Measurements from ENCODE around the gene CCDC40.

Gene CCDC40

GRCh38 chr17:80110927-80111701, 74.7 kb downstream of the CCDC40 start:
- in situ Hi-C loops (cut with MboI; ENCODE audit: low sequenced_read_pairs), result no loop called here

- in situ Hi-C loops (cut with MboI; ENCODE audit: low sequenced_read_pairs), result no loop called here
Measured at GRCh38 chr17:80111702-80112470, 75.4 kb downstream of the CCDC40 start.

GRCh38 chr17:80112471-80113032, 76.1 kb downstream of the CCDC40 start:
- in situ Hi-C loops (cut with MboI; ENCODE audit: low sequenced_read_pairs), result no loop called here

- in situ Hi-C loops (cut with MboI; ENCODE audit: low sequenced_read_pairs), result no loop called here
Measured at GRCh38 chr17:80113033-80113484, 76.6 kb downstream of the CCDC40 start.

GRCh38 chr17:80114758-80115157, 78.3 kb downstream of the CCDC40 start:
- in situ Hi-C loops (cut with MboI; ENCODE audit: low sequenced_read_pairs), result no loop called here

DNA sequence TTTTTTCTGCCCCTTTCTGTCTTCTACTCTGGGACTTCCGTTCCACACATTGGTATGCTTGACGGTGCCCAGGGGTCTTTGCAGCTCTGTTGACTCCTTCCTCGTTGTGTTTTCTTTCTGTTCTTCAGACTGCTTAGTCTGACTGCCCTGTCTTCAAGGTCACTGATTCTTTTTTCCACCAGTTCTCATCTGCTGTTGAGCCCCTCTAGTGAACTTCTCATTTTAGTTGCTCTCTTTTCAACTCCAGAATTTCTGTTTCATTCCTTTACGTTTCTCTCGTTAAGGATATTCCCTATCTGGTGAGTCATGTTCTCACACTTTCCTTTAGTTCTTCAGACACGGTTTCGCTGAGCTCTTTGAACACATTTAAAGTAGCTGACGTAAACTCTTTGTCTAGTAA, 78.7 kb downstream of the CCDC40 start:
- in situ Hi-C loops (cut with MboI; ENCODE audit: low sequenced_read_pairs), result no loop called here

- in situ Hi-C loops (cut with MboI; ENCODE audit: low sequenced_read_pairs), result no loop called here
Measured at GRCh38 chr17:80116276-80116920, 80.0 kb downstream of the CCDC40 start.

- in situ Hi-C loops (cut with MboI; ENCODE audit: low sequenced_read_pairs), result no loop called here
Measured at GRCh38 chr17:80116921-80117380, 80.5 kb downstream of the CCDC40 start.

DNA sequence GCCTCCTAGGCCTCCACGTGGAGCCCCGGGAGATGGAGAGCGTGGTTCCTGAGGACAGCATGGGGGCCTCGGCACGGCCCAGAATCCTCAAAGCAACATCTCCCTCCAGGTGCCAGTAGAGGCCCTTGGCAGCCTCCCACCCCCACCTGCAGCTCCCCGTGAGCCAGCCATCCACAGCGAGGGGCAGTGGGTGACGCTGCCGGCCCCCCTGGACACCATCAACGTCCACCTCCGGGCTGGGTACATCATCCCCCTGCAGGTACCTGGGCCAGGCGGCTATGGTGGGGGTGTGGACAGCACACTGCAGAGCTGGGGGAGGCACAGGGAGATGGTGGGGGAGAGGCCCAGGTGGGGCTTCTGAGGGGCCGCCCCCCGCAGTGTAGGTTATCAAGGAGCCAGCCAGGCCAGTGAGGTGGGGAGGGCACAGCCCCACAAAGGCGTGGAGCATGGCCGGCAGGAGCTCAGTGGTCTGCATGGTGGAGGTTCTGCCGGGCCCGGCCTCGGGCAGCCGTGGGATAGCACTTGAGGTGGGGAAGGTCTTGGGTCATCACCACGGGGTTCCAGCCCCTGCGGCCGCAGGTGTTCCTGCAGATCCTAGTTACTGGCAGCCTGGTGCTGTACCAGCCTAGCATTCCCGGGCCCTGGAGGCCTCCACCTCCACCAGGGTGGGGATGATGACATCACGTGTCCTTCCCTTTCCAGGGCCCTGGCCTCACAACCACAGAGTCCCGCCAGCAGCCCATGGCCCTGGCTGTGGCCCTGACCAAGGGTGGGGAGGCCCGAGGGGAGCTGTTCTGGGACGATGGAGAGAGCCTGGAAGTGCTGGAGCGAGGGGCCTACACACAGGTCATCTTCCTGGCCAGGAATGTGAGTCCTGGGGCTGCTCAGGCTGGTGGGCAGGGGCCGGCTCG, 81.3 kb downstream of the CCDC40 start:
- in situ Hi-C loops (cut with MboI; ENCODE audit: low sequenced_read_pairs), result no loop called here

DNA sequence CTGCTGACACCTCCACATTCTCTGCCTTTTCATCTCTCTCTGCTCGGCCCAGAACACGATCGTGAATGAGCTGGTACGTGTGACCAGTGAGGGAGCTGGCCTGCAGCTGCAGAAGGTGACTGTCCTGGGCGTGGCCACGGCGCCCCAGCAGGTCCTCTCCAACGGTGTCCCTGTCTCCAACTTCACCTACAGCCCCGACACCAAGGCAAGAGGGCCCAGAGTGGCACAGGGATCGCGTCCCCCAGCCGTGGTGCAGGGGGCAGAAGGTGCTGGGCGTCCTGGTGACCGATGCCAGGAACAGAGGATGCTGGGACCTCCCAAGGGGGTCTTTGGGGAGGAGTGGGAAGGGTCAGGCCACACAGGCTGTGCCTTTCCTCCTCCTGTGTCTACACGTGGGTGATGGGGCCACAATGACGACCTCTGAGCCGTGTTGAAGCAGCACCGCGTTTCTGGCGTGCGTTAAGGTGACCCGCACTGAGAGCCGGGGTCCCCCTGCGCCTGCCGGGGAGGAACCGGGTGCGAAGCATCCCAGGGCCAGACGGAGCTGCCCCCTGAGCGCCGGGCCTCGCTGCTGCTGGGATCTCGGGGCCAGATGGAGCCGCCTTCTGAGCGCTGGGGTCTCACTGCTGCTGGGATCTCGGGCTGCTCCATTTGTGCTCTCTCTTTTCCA, 82.3 kb downstream of the CCDC40 start:
- in situ Hi-C loops (cut with MboI; ENCODE audit: low sequenced_read_pairs), result no loop called here

- in situ Hi-C loops (cut with MboI; ENCODE audit: low sequenced_read_pairs), result no loop called here
Measured at GRCh38 chr17:80119271-80119791, 82.9 kb downstream of the CCDC40 start.

DNA sequence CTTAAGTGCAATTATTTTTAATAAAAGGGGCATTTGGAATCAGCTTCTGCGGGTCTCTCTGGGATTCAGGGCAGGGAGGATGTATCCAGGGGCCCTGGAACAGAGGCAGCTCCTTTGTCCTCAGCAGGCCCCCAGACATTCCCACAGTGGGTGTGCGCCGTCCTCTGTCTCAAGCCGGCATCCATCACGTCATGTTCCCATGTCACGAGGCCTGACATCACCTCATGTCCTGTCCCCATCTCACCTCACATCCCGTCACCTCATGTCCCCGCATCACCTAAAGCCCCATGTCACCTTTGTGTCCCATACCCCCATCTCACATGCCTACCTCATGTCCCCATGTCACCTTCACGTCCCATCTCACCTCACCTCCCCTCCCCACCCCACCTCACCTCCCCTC, 83.4 kb downstream of the CCDC40 start:
- in situ Hi-C loops (cut with MboI; ENCODE audit: low sequenced_read_pairs), result no loop called here

- in situ Hi-C loops (cut with MboI; ENCODE audit: low sequenced_read_pairs), result no loop called here
Measured at GRCh38 chr17:80122026-80122575, 85.7 kb downstream of the CCDC40 start.

DNA sequence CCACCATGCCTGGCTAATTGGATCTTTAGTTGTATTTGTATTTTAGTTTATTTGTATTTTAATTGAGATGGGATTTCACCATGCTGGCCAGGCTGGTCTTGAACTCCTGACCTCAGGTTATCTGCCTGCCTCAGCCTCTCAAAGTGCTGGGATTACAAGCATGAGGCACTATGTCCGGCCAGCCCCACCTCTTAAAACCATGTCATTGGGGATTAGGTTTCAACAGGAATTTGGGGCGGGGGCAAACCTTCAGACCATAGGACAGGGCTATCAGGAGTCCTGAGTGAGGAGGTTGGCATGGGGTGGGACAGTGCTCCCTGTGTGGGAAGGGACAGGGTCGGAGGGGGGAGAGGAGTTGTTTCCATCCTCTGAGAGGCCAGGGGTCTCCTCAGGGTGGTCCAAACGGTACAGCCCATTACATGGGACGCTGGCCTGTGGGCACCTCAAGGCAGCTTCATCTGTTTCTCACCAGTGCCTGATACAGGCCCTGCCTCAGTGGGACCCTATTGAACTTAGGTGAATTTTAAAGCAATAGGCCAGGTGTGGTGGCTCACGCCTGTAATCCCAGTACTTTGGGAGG, 86.6 kb downstream of the CCDC40 start:
- in situ Hi-C loops (cut with MboI; ENCODE audit: low sequenced_read_pairs), result no loop called here

- in situ Hi-C loops (cut with MboI; ENCODE audit: low sequenced_read_pairs), result no loop called here
Measured at GRCh38 chr17:80123791-80124190, 87.3 kb downstream of the CCDC40 start.

DNA sequence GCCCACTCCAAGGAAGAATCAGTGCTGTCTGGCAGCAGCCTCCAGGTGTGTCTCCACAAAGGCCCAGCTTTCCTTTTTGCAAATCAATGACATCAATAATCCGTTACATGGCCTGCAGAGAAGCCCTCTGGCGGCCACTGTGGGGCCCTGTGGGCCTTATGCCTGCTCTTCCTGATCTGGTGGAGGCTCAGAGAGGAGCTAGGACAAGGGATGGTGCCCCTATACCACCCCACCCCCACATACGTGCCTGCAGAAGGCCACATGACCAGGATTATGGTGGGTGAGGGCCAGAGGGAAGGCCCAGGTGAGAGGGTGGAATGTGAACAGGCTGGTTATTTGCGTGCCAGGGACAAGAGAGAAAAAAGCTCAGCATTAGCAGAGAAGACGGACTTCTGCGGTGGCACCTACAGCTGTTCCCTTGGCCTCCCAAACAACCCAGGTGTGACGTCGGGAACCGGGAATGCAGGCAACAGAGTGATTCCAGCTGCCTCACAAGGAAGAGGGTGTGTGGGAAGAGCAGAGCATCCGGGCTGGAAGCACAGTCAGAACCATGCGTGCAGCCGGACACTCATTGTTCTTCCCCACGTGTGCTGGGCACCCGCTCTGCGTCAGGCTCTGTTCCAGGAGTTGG, 88.0 kb downstream of the CCDC40 start:
- in situ Hi-C loops (cut with MboI; ENCODE audit: low sequenced_read_pairs), result no loop called here

DNA sequence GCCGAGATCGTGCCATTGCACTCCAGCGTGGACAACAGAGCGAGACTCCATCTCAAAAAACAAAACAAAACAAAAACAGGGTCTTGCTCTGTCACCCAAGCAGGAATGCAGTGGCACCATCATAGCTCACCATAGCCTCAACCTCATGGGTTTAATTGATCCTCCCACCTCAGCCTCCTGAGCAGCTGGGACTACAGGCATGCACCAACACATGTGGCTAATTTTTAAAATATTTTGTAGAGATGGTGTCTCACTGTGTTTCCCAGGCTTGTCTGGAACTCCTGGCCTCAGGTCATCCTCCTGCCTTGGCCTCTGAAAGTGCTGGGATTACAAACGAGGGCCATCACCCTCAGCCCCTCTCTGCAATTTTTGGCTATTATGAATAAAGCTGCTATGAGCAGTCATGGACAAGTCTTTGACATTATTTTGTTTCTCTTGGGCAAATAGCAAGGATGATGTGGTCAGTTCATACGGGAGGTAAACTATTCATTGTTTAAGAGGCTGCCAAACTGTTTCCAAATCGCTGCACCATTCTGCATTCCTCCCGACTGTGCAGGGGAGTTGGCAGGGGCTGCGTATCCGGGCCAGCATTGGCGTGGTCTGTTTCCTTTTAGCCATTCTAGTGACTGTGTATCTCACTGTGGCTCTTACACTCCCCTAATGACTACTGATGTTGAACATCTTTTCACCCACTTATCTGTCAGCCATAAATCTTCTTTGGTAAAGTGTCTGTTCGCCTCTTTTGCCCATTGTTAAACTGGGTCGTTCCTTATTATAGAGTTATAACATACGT, 89.4 kb downstream of the CCDC40 start:
- in situ Hi-C loops (cut with MboI; ENCODE audit: low sequenced_read_pairs), result no loop called here

DNA sequence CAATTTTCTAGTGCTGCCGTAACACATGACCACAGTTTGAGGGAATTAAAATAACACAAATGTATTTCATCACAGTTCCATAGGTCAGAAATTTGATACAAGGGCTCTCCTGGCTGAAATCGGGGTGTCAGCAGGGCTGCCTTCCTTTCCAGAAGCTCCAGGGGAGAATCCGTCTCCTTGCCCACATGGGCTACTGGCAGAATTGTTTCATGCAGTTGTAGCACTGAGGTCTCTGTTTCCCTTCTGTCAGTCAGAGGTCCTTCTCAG, 89.9 kb downstream of the CCDC40 start:
- in situ Hi-C loops (cut with MboI; ENCODE audit: low sequenced_read_pairs), result no loop called here
